B cell (primary cell): ENCODE measurements around the gene ARHGAP40. TPM values are rescaled to one million over a fixed set of nuclear protein-coding genes. Genes with fewer than 3 reads are reported as not detected.

Experiments
- ATAC-seq: fragments of 200-7000 bp; cut with Tn5 transposase; one replicate; pipeline ENCODE4 v1.10.0; 2021; ENCODE audit warnings: low read depth, mild to moderate bottlenecking, moderate number of reproducible peaks, moderate library complexity
- CTCF ChIA-PET: fragments of 350-600 bp; sonication (Branson Sonifier 250); formaldehyde crosslinking; loops from one replicate; lab custom pipeline; 2021; ENCODE audit warnings: antibody characterized with exemption, inconsistent platforms; lab: Charles Lee
- POLR2A ChIA-PET: fragments of 350-600 bp; sonication (Branson Sonifier 250); formaldehyde crosslinking; loops from one replicate; lab custom pipeline; 2021; ENCODE audit warnings: antibody characterized with exemption; lab: Charles Lee
- DNase-seq: peaks from one replicate; pipeline ENCODE4 v3.0.0; 2013
- H2AFZ ChIP-seq: 2 replicates; pipeline ENCODE4 v1.6.1; 2012; ENCODE audit warnings: mild to moderate bottlenecking, low read depth, low read length; ENCODE audit not compliant: insufficient read depth, poor library complexity, severe bottlenecking
- H3K27ac ChIP-seq, 2 donors: 1 replicate in 1 of 2; 2 replicates in 1 of 2; pipeline ENCODE4 v1.5.1; 2012 to 2013; ENCODE audit warnings: low read length in 2 of 2, mild to moderate bottlenecking in 2 of 2, moderate library complexity in 1 of 2
- H3K27me3 ChIP-seq, 4 experiments: fragments of 200-600 bp in 1 of 4; sonication (generic) in 1 of 4; replicated peaks in 1 of 4; 1 replicate in 2 of 4; 2 replicates in 2 of 4; pipeline versions ENCODE4 v1.6.1 to v1.7.0; 2013 to 2016; ENCODE audit warnings: low read length in 3 of 4, mild to moderate bottlenecking in 2 of 4, mixed read lengths in 1 of 4, moderate library complexity in 1 of 4; ENCODE audit not compliant: insufficient read depth in 4 of 4, control insufficient read depth in 3 of 4; ENCODE audit errors: control extremely low read depth in 1 of 4
- H3K36me3 ChIP-seq, 2 experiments: replicated peaks in 1 of 2; 1 replicate in 1 of 2; 2 replicates in 1 of 2; pipeline versions ENCODE4 v1.6.1 to v1.7.1; 2013; ENCODE audit warnings: low read length in 1 of 2; ENCODE audit not compliant: insufficient read depth in 2 of 2, control insufficient read depth in 1 of 2; ENCODE audit errors: control extremely low read depth in 1 of 2, extremely low read depth in 1 of 2
- H3K4me1 ChIP-seq, 2 donors: fragments of 200-600 bp in 1 of 2; sonication (generic) in 1 of 2; 1 replicate in 1 of 2; 2 replicates in 1 of 2; pipeline versions ENCODE4 v1.5.1 to v1.6.1; 2013 to 2017; ENCODE audit warnings: low read length in 2 of 2; ENCODE audit not compliant: control insufficient read depth in 2 of 2, insufficient read depth in 2 of 2
- H3K4me2 ChIP-seq: replicated peaks from 2 replicates; pipeline ENCODE3; 2012; ENCODE audit warnings: mild to moderate bottlenecking, low read depth, low read length; ENCODE audit not compliant: poor library complexity, severe bottlenecking
- H3K4me3 ChIP-seq, 5 experiments: fragments of 200-600 bp in 1 of 5; sonication (generic) in 1 of 5; 1 replicate in 3 of 5; 2 replicates in 2 of 5; pipeline versions ENCODE4 v1.5.1 to v1.7.0; 2011 to 2016; ENCODE audit warnings: low read length in 4 of 5, mild to moderate bottlenecking in 4 of 5, low read depth in 2 of 5, control low read depth in 1 of 5, moderate library complexity in 1 of 5; ENCODE audit not compliant: insufficient read depth in 1 of 5; ENCODE audit errors: control extremely low read depth in 1 of 5, extremely low read depth in 1 of 5
- H3K79me2 ChIP-seq: fragments of 200-600 bp; sonication (generic); one replicate; pipeline ENCODE4 v1.6.0; 2016; ENCODE audit warnings: low read length; ENCODE audit not compliant: control insufficient read depth, insufficient read depth
- H3K9ac ChIP-seq: fragments of 200-600 bp; sonication (generic); 2 replicates; pipeline ENCODE4 v1.6.1; 2017; ENCODE audit warnings: mild to moderate bottlenecking, low read length, moderate library complexity
- H3K9me3 ChIP-seq, 3 donors: one replicate each; pipeline versions ENCODE4 v1.6.1 to v1.7.1; 2013; ENCODE audit warnings: low read length in 2 of 3; ENCODE audit not compliant: control insufficient read depth in 2 of 3, insufficient read depth in 1 of 3; ENCODE audit errors: control extremely low read depth in 1 of 3
- H4K20me1 ChIP-seq: 2 replicates; pipeline ENCODE4 v1.6.0; 2012; ENCODE audit warnings: mild to moderate bottlenecking, low read length; ENCODE audit not compliant: insufficient read depth, control insufficient read depth, poor library complexity, severe bottlenecking
- H3K27ac Mint-ChIP-seq: one replicate; pipeline ENCODE4 v1.8.0; 2021; ENCODE audit warnings: mixed read lengths
- H3K27me3 Mint-ChIP-seq: one replicate; pipeline ENCODE4 v1.8.0; 2021; ENCODE audit warnings: mixed read lengths
- H3K4me1 Mint-ChIP-seq: one replicate; pipeline ENCODE4 v1.8.0; 2021; ENCODE audit warnings: mixed read lengths
- H3K4me3 Mint-ChIP-seq: one replicate; pipeline ENCODE4 v1.8.0; 2021; ENCODE audit warnings: mixed read lengths
- H3K9me3 Mint-ChIP-seq: one replicate; pipeline ENCODE4 v1.8.0; 2022; ENCODE audit warnings: mixed read lengths; ENCODE audit not compliant: insufficient read depth
- CTCF ChIP-seq: fragments of 200-600 bp; IDR thresholded peaks from one replicate; pipeline ENCODE4 v1.8.0; 2022; ENCODE audit warnings: antibody characterized with exemption, mild to moderate bottlenecking
- EZH2 ChIP-seq: IDR thresholded peaks from 2 replicates; pipeline ENCODE4 v1.6.1; 2012; ENCODE audit warnings: borderline replicate concordance, low read depth, mild to moderate bottlenecking, moderate library complexity, low read length; ENCODE audit not compliant: insufficient read depth, poor library complexity, severe bottlenecking
- WGBS: methylation state at CpG from one replicate; pipeline ENCODE4 v1.1.5; 2013; ENCODE audit warnings: missing lambda C conversion rate; ENCODE audit not compliant: insufficient coverage; 5-methylcytosine and 5-hydroxymethylcytosine counted together
- intact Hi-C: fragments of 100-400 bp; cut with micrococcal nuclease; formaldehyde crosslinking; loops from one replicate; pipeline ENCODE4 v1.10.0; 2022
- polyA plus RNA-seq: library from polyadenylated mRNA; depleted of rRNA; stranded (reverse); fragments of >200 nt; gene quantifications from 2 replicates; pipeline ENCODE4 v1.2.3, GENCODE V29; 2012
- total RNA-seq, 2 donors: library from RNA; stranded (reverse); fragments of 120-200 nt in 1 of 2; gene quantifications; 1 replicate in 1 of 2; 2 replicates in 1 of 2; pipeline versions ENCODE4 v1.2.3 to v1.2.4, GENCODE V29; 2013 to 2022

The ARHGAP40 gene
- total and polyA plus RNA-seq, 2 donors (not counting 1 experiment from before 2014, with no cell fraction given): not detected

- Histone ChIP-seq H3K27ac (no peak overlapping the region), H3K4me3 (no peak overlapping the region), H2AFZ (no peak overlapping the region), H3K27me3 (peaks cover 0 to 31% (median 10%) of the 10 kb centered on the region in 4 experiments), H4K20me1 (no peaks in the 10 kb centered on the region), H3K9ac (no peak overlapping the region), H3K36me3 (no peaks in the 10 kb centered on the region), H3K4me2 (no peak overlapping the region), H3K9me3 (peaks cover 0 to 9% (median 3%) of the 10 kb centered on the region in 3 donors), H3K4me1 (no peaks in the 10 kb centered on the region), H3K79me2 (no peaks in the 10 kb centered on the region)
- CTCF ChIA-PET: no interaction called here
- ATAC-seq: no peak
- no peaks in the 10 kb centered on the region for H3K9me3 Mint-ChIP-seq
- H3K4me3 Mint-ChIP-seq: no peak overlapping the region
- intact Hi-C loops: no loop called here
- no peaks in the 10 kb centered on the region for H3K4me1 Mint-ChIP-seq
- H3K27ac Mint-ChIP-seq: no peak overlapping the region
- TF ChIP-seq EZH2: no peak
- TF ChIP-seq CTCF: no peak
- POLR2A ChIA-PET: no interaction called here
- WGBS: 80% methylated on average over 9 of the region's 11 CpGs
- H3K27me3 Mint-ChIP-seq: peaks cover 59% of the 10 kb centered on the region
- no peak for DNase-seq
Observed at GRCh38 chr20:38665506-38666285, 64.1 kb downstream of the ARHGAP40 start.

- H3K27me3 Mint-ChIP-seq: peaks cover 67% of the 10 kb centered on the region
- H3K27ac ChIP-seq: no peak overlapping the region
- no peak for ATAC-seq
- no peak overlapping the region for H3K4me2 ChIP-seq
- H3K9me3 Mint-ChIP-seq: no peaks in the 10 kb centered on the region
- ChIA-PET POLR2A (interaction anchor here (0.6 kb wide), 1 partner anchor 98 kb away, joined by 4 read pairs; no protein-coding TSS in a partner anchor), CTCF (interaction anchor here (0.6 kb wide), 1 partner anchor 305 kb away, joined by 4 read pairs; no protein-coding TSS in a partner anchor)
- peaks cover 0 to 49% (median 21%) of the 10 kb centered on the region in 4 experiments for H3K27me3 ChIP-seq
- TF ChIP-seq CTCF (no peak), EZH2 (no peak)
- H3K4me1 ChIP-seq: no peaks in the 10 kb centered on the region
- H3K9ac ChIP-seq: no peak overlapping the region
- H3K36me3 ChIP-seq: no peaks in the 10 kb centered on the region
- H2AFZ ChIP-seq: no peak overlapping the region
- peaks cover 2% of the 10 kb centered on the region for H3K4me1 Mint-ChIP-seq
- no peaks in the 10 kb centered on the region for H3K79me2 ChIP-seq
- WGBS: 85% methylated on average over 4 of the region's 6 CpGs
- H3K4me3 Mint-ChIP-seq: no peak overlapping the region
- no peaks in the 10 kb centered on the region for H4K20me1 ChIP-seq
- no peak overlapping the region for H3K27ac Mint-ChIP-seq
- no peak for DNase-seq
- H3K9me3 ChIP-seq: peaks cover 0 to 9% (median 3%) of the 10 kb centered on the region in 3 donors
- no peak overlapping the region for H3K4me3 ChIP-seq
- intact Hi-C loops: no loop called here
Observed at GRCh38 chr20:38667417-38667956, 65.9 kb downstream of the ARHGAP40 start.
